IPS-NIHi11 (cell line): ENCODE results near the gene ADORA1.

Source experiments
- DNase-seq: peaks from one replicate; pipeline ENCODE4 v3.0.0; 2012; ENCODE audit warnings: mixed read lengths, low spot score

Gene ADORA1

GRCh38 chr1:203140743-203141520, 13.4 kb downstream of the ADORA1 start:
- no peak for DNase-seq

GRCh38 chr1:203142124-203142523, 14.6 kb downstream of the ADORA1 start:
- no peak for DNase-seq

- no peak for DNase-seq
These were observed 15.3 kb downstream of the ADORA1 start for GRCh38 chr1:203142684-203143408.

GRCh38 chr1:203143641-203144040, 16.1 kb downstream of the ADORA1 start:
- DNase-seq = no peak

- no peak for DNase-seq
These were observed 17.1 kb downstream of the ADORA1 start for GRCh38 chr1:203144661-203145060.

GRCh38 chr1:203145321-203146041, 18.0 kb downstream of the ADORA1 start:
- DNase-seq = no peak

GRCh38 chr1:203146042-203146369, 18.5 kb downstream of the ADORA1 start:
- no peak for DNase-seq

- no peak for DNase-seq
These were observed 19.0 kb downstream of the ADORA1 start for GRCh38 chr1:203146537-203146936.

GRCh38 chr1:203147376-203147775, 19.9 kb downstream of the ADORA1 start:
- no peak for DNase-seq

- DNase-seq = peak; percentile 65
These were observed 20.6 kb downstream of the ADORA1 start for GRCh38 chr1:203148127-203148526.

GRCh38 chr1:203148579-203148978, 21.1 kb downstream of the ADORA1 start:
- no peak for DNase-seq

GRCh38 chr1:203149188-203149840, 21.8 kb downstream of the ADORA1 start:
- no peak for DNase-seq

- no peak for DNase-seq
These were observed 23.2 kb downstream of the ADORA1 start for GRCh38 chr1:203150511-203151297.

- no peak for DNase-seq
These were observed 24.0 kb downstream of the ADORA1 start for GRCh38 chr1:203151362-203152157.

- DNase-seq = no peak
These were observed 24.9 kb downstream of the ADORA1 start for GRCh38 chr1:203152158-203153034.

GRCh38 chr1:203153051-203153988, 25.8 kb downstream of the ADORA1 start:
- DNase-seq = no peak

GRCh38 chr1:203153989-203154821, 26.7 kb downstream of the ADORA1 start:
- DNase-seq = no peak

GRCh38 chr1:203156280-203156679, 28.8 kb downstream of the ADORA1 start:
- DNase-seq = no peak
